Embryonic facial prominence (tissue), 1 donor: Measurements from ENCODE around the gene NFKBIZ.
"Not testable (repeated sequence)": the region's sequence is repeated elsewhere in the genome, so short reads cannot be mapped to it uniquely, and the experiment has no call there.

Experiments used
- DNase-seq: peaks from one replicate; pipeline ENCODE4 v3.0.0-alpha.2; 2016; ENCODE audit errors: extremely low spot score

The NFKBIZ gene

DNA sequence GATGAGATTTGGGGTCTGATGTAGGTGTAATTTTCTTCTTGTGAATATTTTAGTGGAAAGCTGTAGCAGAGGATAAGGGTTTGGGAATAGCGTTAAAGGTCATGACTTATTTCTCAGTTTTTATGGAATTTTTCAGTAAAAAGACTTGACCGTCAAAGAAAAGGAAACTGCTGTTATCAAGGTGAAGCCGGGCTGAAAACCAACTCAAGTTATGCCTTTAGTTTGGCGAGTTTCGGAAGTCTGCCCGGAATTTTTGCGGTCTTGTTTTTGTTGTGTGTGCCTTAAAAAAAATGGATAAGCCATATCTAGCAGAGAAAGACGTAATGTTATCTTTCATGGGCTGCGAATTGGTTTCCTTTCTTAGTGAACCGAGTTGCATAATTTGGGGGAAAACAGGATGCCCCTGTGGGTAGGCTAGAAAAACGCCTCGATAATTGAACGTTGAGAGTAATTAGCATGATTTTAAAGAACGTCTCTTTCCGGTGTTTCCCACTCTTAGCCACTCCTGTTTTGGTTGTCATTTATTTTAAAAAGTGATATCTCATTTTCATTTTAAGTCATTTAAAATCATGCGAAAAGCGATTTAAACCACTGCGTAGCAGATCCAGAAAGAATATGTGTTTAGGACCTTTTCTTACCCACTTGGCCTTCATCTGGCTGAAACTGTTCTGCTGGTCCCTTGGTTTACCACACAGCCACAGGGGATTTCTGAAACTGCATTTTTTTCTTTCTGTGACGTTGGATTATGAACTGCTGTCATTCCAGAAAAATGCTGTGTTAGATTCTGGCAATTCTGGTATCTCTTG lies 1.1 kb downstream of the NFKBIZ start:
- no peak for DNase-seq

- no peak for DNase-seq
Measured at GRCh38 chr3:101851072-101851770, 1.9 kb downstream of the NFKBIZ start.

GRCh38 chr3:101851850-101852714 lies 2.8 kb downstream of the NFKBIZ start:
- no peak for DNase-seq

- DNase-seq, result no peak
Measured at GRCh38 chr3:101852983-101853840, 3.9 kb downstream of the NFKBIZ start.

GRCh38 chr3:101853982-101854381 lies 4.7 kb downstream of the NFKBIZ start:
- no peak for DNase-seq

- DNase-seq, result no peak
Measured at GRCh38 chr3:101854608-101855304, 5.4 kb downstream of the NFKBIZ start.

DNA sequence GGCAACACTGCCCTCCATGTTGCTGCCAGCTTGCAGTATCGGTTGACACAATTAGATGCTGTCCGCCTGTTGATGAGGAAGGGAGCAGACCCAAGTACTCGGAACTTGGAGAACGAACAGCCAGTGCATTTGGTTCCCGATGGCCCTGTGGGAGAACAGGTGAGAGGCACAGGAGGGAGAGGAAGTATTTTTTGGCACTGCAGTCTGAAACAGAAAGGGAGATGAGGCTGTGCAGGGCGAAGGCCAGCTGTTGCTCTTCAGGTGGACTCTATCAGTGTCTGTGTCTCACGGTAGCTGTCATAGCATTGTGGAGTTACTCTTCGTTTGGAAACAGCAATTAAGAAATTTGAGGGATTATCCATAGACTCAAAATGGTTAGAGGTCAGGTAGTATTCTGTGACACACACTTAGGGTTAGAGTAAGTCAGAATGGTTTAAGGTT lies 8.0 kb downstream of the NFKBIZ start:
- DNase-seq, result no peak

GRCh38 chr3:101858464-101859030 lies 9.2 kb downstream of the NFKBIZ start:
- DNase-seq, result no peak

DNA sequence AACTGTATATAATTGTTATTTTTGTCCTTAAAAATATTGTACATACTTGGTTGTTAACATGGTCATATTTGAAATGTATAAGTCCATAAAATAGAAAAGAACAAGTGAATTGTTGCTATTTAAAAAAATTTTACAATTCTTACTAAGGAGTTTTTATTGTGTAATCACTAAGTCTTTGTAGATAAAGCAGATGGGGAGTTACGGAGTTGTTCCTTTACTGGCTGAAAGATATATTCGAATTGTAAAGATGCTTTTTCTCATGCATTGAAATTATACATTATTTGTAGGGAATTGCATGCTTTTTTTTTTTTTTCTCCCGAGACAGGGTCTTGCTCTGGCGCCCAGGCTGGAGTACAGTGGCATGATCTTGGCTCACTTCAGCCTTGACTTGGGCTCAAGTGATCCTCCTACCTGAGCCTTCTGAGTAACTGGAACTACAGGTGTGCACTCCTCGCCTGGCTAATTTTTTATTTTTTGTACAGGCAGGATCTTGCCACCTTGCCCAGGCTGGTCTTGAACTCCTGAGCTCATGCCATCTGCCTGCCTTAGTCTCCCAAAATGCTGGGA lies 10.7 kb downstream of the NFKBIZ start:
- DNase-seq, result no peak

DNA sequence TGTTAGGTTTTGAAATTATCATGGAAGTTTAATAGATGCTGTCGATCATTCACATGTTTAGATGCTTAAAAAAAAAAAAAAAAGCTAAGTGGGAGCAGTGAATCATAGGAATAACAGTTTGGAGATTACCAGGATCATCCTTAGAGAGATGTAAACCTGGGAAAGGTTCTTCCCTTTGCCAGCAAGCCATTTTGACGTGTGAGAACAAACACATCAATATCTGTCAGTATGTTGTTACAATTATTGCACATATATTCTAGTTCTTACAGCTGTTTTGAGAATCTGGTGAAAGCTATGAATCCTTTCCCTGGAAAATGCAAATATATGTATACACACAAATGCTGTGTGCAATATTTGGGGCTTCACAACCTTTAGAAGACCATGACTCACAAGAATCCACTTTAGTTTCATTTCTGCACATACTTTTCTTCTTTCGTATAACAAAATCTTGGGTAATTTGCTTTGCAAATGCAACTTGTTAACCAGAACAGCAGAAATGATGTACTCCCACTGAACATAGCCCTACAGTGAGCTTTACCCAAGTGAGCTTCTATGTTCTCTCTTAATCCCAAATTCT lies 12.0 kb downstream of the NFKBIZ start:
- no peak for DNase-seq

DNA sequence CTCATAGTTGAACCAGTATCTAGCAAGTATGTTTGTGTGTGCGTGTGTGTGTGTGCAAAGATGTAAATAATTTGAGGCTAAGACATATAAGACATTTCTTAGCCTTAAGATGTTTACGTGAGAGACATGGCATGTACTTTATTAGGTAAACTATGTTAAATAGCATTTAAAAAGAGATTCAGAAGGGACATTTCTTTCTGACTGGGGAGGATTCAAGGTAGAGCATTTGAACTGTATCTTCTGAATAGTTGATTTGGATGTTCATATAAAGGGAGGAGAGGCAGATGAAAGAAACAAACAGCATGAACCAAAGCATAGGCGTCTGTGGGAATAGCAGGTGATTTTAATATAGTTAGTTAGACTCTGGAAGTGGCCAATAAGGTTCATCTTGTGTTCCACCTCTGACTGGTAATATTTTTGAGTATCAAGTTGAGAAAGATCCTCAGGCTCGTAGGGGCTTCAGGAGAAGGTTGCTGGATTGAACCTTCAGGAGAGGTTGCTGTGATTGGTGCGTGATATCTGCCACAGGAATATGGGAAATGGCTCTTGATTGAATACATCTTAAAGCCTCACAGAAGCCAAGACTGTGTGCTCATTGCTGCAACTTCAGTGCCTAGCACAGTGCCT lies 12.6 kb downstream of the NFKBIZ start:
- no peak for DNase-seq

DNA sequence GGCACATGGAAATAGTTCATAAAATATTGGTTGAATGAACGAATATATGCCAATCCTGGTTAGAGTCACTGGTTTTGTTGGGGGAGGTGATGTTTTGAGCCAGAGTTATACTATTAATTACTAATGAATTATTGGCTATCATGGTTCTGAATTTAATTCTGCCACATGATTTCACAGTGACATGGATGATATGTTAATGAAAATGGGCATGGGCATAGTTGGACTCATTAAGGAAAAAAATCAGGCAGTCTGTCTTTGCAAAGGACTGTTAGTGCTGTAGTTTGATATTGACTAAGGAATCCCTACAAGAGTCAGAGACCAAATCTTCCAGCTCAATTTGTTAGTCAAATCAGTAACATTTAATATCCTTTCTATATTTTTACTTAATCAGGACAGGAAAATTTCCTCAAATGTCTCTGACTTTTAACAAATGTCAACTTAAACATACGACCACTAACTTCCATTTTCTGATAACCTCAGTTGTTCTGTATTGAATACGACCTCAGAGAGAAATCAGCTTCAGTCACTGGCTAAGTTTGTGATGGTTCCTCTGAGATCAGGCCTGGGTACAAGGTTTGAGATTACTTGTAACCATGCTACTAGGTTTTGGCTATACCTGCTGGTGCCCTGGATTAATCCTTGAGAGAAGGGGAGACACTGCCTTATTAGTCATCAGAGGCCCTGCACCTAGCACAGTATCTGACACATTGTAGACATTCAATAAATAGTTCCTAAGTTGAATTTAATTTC lies 13.3 kb downstream of the NFKBIZ start:
- no peak for DNase-seq

- DNase-seq, result not testable (repeated sequence)
Measured at GRCh38 chr3:101864926-101865325, 15.6 kb downstream of the NFKBIZ start.

DNA sequence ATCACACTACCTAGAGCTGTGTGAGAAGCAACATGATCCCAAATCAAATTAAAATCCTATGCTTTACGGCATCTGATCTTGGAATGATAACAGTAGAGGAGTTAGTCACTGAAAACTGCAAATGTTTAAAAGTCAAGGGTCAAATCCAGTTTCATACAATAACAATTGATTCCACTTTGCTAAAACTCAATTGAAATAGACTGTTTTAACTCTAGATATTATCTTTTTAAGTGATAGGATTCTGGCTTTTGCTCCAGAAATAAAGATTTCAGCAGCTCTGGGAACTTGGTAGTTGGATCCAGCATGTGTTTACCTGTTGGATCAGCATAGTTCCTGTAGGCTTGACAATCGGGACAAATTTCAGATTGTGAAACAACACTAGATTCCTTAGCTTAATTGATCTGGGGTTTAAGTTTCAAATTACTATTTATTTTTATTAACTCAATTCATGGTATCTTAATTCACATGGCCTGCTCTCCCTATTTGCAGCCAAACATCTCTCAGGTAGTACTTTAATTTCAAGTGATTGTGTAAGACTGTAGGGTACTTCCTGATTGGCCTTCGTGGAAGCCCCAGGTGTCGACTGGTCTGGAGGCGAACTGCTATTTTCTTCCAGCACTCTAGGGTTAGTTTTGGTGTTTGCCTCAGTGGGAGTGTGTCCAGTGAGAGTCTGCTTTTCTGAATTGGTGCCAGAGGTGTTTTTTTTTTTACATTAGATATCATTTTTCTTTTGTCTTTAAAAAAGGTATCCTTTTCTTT lies 16.6 kb downstream of the NFKBIZ start:
- DNase-seq, result no peak

GRCh38 chr3:101867511-101867910 lies 18.2 kb downstream of the NFKBIZ start:
- DNase-seq, result no peak

DNA sequence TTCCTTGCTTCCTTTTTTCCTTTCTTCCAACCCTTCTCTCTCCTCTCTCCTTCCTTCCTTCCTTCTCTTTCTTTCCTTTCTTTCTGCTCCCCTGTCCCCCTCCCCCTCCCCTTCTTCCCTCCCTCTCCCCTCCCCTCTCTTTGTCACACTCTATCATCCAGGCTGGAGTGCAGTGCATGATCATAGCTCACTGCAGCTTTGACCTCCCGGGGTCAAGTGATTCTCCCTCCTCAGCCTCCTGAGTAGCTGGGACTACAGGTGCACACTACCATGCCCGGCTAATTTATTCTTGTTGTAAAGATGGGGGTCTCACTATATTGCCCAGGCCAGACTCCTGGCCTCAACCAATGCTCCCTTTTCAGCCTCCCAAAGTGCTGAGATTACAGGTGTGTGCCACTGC lies 18.7 kb downstream of the NFKBIZ start:
- DNase-seq, result no peak
